ENCODE data around the gene DHX32. TPM values are rescaled to one million over a fixed set of nuclear protein-coding genes. Genes with fewer than 3 reads are reported as not detected.
A peak's percentile ranks its signal among the peaks of the same experiment; 100 is the strongest.

DHX32 gene
- total RNA-seq, 4 donors from 2014 or later, result 13.5 to 105 (median 30.9) TPM

- Histone ChIP-seq H3K27ac (no peak overlapping the region), H3K9me3 (no peaks in the 10 kb centered on the region), H3K4me3 (peak overlapping the region; percentile 77 to 84), H3K36me3 (no peaks in the 10 kb centered on the region), H3K4me1 (peaks cover 0 to 16% of the 10 kb centered on the region in 2 donors), H3K27me3 (no peaks in the 10 kb centered on the region)
- TF ChIP-seq CTCF (IDR thresholded peaks at IDR 0.05), result no peak
- no peak for TF ChIP-seq POLR2A (IDR thresholded peaks at IDR 0.05)
- DNase-seq, result no peak
- intact Hi-C loops (cut with DNase I; ENCODE audit: low total_unique reads), result no loop called here
Measured at GRCh38 chr10:125824736-125825135, 56.4 kb downstream of the DHX32 start.

- H3K36me3 ChIP-seq, result no peaks in the 10 kb centered on the region
- H3K4me1 ChIP-seq, result peaks cover 0 to 16% of the 10 kb centered on the region in 2 donors
- H3K27ac ChIP-seq, result peak overlapping the region; percentile 80 to 88
- H3K4me3 ChIP-seq, result peak overlapping the region; percentile 77 to 84
- no peak for TF ChIP-seq POLR2A (IDR thresholded peaks at IDR 0.05)
- TF ChIP-seq CTCF (IDR thresholded peaks at IDR 0.05), result no peak
- DNase-seq, result no peak
- intact Hi-C loops (cut with DNase I; ENCODE audit: low total_unique reads), result no loop called here
- H3K27me3 ChIP-seq, result no peaks in the 10 kb centered on the region
- no peaks in the 10 kb centered on the region for H3K9me3 ChIP-seq
Measured at GRCh38 chr10:125823663-125824251, 57.3 kb downstream of the DHX32 start.

GRCh38 chr10:125822878-125823662, 58.0 kb downstream of the DHX32 start, which contains the start of the genes BCCIP and UROS:
Gene BCCIP, plus strand, starts transcription at chr10:125823546. Its CDS starts 12 bp downstream, at chr10:125823558.
Gene UROS, minus strand, starts transcription at chr10:125823258. Its CDS starts 6,759 bp downstream, at chr10:125816499.
- Histone ChIP-seq H3K4me3 (peak within 1 kb of the TSS; percentile 77 to 84), H3K36me3 (no peaks in the 10 kb centered on the region), H3K27me3 (no peaks in the 10 kb centered on the region), H3K4me1 (peaks cover 0 to 16% of the 10 kb centered on the region in 2 donors), H3K27ac (peak within 1 kb of the TSS; percentile 80 to 88), H3K9me3 (no peaks in the 10 kb centered on the region)
- DNase-seq, result peak; percentile 86 to 91
- peak in 1 of 4 experiments; percentile 36 for TF ChIP-seq CTCF (IDR thresholded peaks at IDR 0.05)
- peak; percentile 15 to 65 for TF ChIP-seq POLR2A (IDR thresholded peaks at IDR 0.05)
- intact Hi-C loops (cut with DNase I; ENCODE audit: low total_unique reads), result no loop called here

GRCh38 chr10:125820701-125821100, 60.4 kb downstream of the DHX32 start:
- no peaks in the 10 kb centered on the region for H3K36me3 ChIP-seq
- no peak for TF ChIP-seq CTCF (IDR thresholded peaks at IDR 0.05)
- TF ChIP-seq POLR2A (IDR thresholded peaks at IDR 0.05), result no peak
- intact Hi-C loops (cut with DNase I; ENCODE audit: low total_unique reads), result no loop called here
- peaks cover 0 to 14% of the 10 kb centered on the region in 2 donors for H3K4me1 ChIP-seq
- no peak overlapping the region for H3K27ac ChIP-seq
- H3K9me3 ChIP-seq, result no peaks in the 10 kb centered on the region
- no peaks in the 10 kb centered on the region for H3K27me3 ChIP-seq
- H3K4me3 ChIP-seq, result no peak overlapping the region
- no peak for DNase-seq

All from uterus (tissue), 4 donors.